Omental fat pad (tissue), 4 donors: Measurements from ENCODE around the gene METTL6. TPM values are rescaled to one million over a fixed set of nuclear protein-coding genes. Genes with fewer than 3 reads are reported as not detected.
"Not testable (repeated sequence)": the region's sequence is repeated elsewhere in the genome, so short reads cannot be mapped to it uniquely, and the experiment has no call there.

Experiments used
- ATAC-seq: fragments of 150-250 bp; one replicate; pipeline ENCODE4 v1.9.1; 2016; ENCODE audit warnings: mild to moderate bottlenecking, moderate library complexity; ENCODE audit not compliant: low FRiP score
- DNase-seq: peaks from one replicate; pipeline ENCODE4 v3.0.0-alpha.2; 2019; ENCODE audit warnings: low spot score
- CTCF ChIP-seq, 3 donors: fragments of 450-650 bp; IDR thresholded peaks; one replicate each; pipeline ENCODE4 v1.5.1; 2016 to 2017; ENCODE audit warnings: antibody characterized with exemption in 3 of 3, mild to moderate bottlenecking in 3 of 3, moderate library complexity in 2 of 3
- small RNA-seq: library from RNA; depleted of rRNA; stranded (forward); fragments of <200 nt; gene quantifications from one replicate; pipeline ENCODE3, GENCODE V24; 2016
- total RNA-seq, 4 donors: library from RNA; depleted of rRNA; stranded (reverse); fragments of >200 nt; gene quantifications; one replicate each; pipeline ENCODE4 v1.1.0, GENCODE V29; 2016

METTL6 gene
- total RNA-seq, 4 donors from 2014 or later = 11.4 to 16.9 (median 12.9) TPM

- no peak for TF ChIP-seq CTCF (IDR thresholded peaks at IDR 0.05)
- ATAC-seq (no peak), DNase-seq (no peak)
Measured at GRCh38 chr3:15368561-15369135, 58.7 kb downstream of the METTL6 start.

GRCh38 chr3:15367059-15367458 is 60.3 kb downstream of the METTL6 start:
- DNase-seq (no peak), ATAC-seq (no peak)
- TF ChIP-seq CTCF (IDR thresholded peaks at IDR 0.05) = no peak

- not testable (repeated sequence) for DNase-seq, ATAC-seq
Measured at GRCh38 chr3:15364078-15364477, 63.3 kb downstream of the METTL6 start.

GRCh38 chr3:15361494-15362214 is 65.7 kb downstream of the METTL6 start:
- peak; percentile 77 for ATAC-seq
- TF ChIP-seq CTCF (IDR thresholded peaks at IDR 0.05) = no peak
- DNase-seq = no peak

GRCh38 chr3:15360788-15361493 is 66.4 kb downstream of the METTL6 start:
- DNase-seq = no peak
- no peak for TF ChIP-seq CTCF (IDR thresholded peaks at IDR 0.05)
- ATAC-seq = no peak

Small RNA genes lying within 50 kb of the gene (small RNA-seq; reads per million reads assigned to genes)
- gene HMGN2P7 (not detected), gene RNU6-1024P (not detected)

Other genes with a start within 250 kb of the METTL6 start
- 10 to 100 TPM; 41.8 to 49.5 (median 43.9) TPM for gene CAPN7, start 221.3 kb downstream of the METTL6 start, total RNA-seq
- gene SH3BP5, start 95.0 kb downstream of the METTL6 start, total RNA-seq = 100 to 1,000 TPM in 1 of 4 donors, 10 to 100 TPM in 3; 71.1 to 114 (median 88.4) TPM
- gene EAF1, start 54 bp upstream of the METTL6 start, total RNA-seq = 10 to 100 TPM; 17.5 to 53.0 (median 22.0) TPM
- gene COLQ, start 94.2 kb upstream of the METTL6 start, total RNA-seq = 1 to 10 TPM; 1.2 to 3.9 (median 1.9) TPM
- 10 to 100 TPM; 19.8 to 26.4 (median 21.1) TPM for gene HACL1, start 174.0 kb upstream of the METTL6 start, total RNA-seq
- gene BTD, start 174.2 kb upstream of the METTL6 start, total RNA-seq = 10 to 100 TPM; 17.0 to 49.4 (median 41.6) TPM